ENCODE results near the gene PARS2. TPM values are rescaled to one million over a fixed set of nuclear protein-coding genes. Genes with fewer than 3 reads are reported as not detected.

The PARS2 gene
- total RNA-seq (1 to 10 TPM; 2.4 to 4.3 TPM), polyA plus RNA-seq (1 to 10 TPM; 1.3 to 2.9 TPM)
- long read RNA-seq, donor 1, partial matches to known transcripts: 0 of 3 reads
- long read RNA-seq, donor 1, other reads (novel, unspliced or antisense): 0 of 3 reads
- long read RNA-seq, donor 2, partial matches to known transcripts: 0 of 1 reads
- long read RNA-seq, donor 2, other reads (novel, unspliced or antisense): 0 of 1 reads
- long read RNA-seq, donor 3, partial matches to known transcripts: 0 of 2 reads
- long read RNA-seq, donor 3, other reads (novel, unspliced or antisense): 0 of 2 reads
- long read RNA-seq, donor 4, partial matches to known transcripts: 0 of 2 reads
- long read RNA-seq, donor 4, other reads (novel, unspliced or antisense): 0 of 2 reads
- long read RNA-seq, donor 5: 0 reads

DNA sequence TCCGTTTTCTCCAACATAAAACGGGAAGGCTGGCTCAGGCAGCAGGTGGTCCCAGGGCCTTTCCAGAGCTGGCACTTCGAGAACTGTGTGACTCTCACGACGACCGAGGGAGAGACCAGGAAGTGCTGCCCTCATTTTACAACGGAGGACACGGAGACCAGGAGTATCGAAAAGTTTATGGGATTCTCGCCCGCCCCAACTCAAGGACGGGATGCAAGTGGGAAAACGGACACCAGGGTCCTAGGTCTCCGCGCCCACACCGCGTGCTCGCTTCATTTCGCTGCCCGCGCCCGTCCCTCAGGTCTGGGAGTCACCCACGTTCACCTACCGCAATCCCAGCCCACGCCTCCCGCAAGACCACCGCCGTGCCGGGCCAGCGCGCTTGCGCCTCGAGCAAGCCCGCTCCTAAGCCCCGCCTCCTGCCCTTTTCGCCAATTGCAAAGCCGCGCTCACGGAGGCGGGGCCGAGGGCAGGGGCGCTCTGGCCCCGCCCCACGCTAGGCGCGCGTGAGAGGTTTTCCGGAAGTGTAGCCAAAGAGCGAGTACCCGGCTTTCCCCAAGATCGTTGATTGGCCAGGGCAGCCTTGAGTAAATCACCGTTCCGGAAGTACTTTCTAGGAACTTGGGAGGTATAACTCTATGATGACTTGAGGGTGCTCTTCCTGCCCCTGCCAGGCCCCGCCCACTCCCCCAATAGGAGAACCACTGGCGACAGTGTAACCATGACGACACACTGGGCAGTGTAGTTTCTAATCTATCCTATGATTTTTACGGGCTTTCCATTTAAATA is at the start of gene PARS2:
PARS2 (minus strand) TSS at position 391 of the 789 bp plus-strand sequence. CDS start 5,362 bp downstream, outside the sequence.
- Histone ChIP-seq H3K4me3 (peak within 1 kb of the TSS; percentile 91), H3K9me3 (ENCODE audit: control insufficient read depth in 4 of 4, insufficient read depth in 3 of 4, low read length in 3 of 4) (no peaks in the 10 kb centered on the region), H3K36me3 (ENCODE audit: control insufficient read depth in 4 of 4, insufficient read depth in 4 of 4, low read length in 4 of 4) (no peaks in the 10 kb centered on the region), H3K27ac (ENCODE audit: low read depth in 1 of 2, low read length in 1 of 2) (peak within 1 kb of the TSS; percentile 74 to 85), H3K9ac (ENCODE audit: insufficient read depth in 1 of 2, low read length in 2 of 2) (peak within 1 kb of the TSS; percentile 89 to 91), H3K4me1 (ENCODE audit: control insufficient read depth in 5 of 5, insufficient read depth in 5 of 5, low read length in 5 of 5) (peaks cover 0 to 14% (median 0%) of the 10 kb centered on the region in 5 donors), H3K27me3 (ENCODE audit: control insufficient read depth in 3 of 3, insufficient read depth in 3 of 3, low read length in 2 of 3) (no peaks in the 10 kb centered on the region)
- ATAC-seq (ENCODE audit: insufficient read depth, low FRiP score) (peak; percentile 99), DNase-seq (peak; percentile 98 to 100 (median 100))
- 0 to 1% methylated on average over 56 to 57 of the region's 57 CpGs for WGBS, 2 donors
- TF ChIP-seq, protein P1, sequence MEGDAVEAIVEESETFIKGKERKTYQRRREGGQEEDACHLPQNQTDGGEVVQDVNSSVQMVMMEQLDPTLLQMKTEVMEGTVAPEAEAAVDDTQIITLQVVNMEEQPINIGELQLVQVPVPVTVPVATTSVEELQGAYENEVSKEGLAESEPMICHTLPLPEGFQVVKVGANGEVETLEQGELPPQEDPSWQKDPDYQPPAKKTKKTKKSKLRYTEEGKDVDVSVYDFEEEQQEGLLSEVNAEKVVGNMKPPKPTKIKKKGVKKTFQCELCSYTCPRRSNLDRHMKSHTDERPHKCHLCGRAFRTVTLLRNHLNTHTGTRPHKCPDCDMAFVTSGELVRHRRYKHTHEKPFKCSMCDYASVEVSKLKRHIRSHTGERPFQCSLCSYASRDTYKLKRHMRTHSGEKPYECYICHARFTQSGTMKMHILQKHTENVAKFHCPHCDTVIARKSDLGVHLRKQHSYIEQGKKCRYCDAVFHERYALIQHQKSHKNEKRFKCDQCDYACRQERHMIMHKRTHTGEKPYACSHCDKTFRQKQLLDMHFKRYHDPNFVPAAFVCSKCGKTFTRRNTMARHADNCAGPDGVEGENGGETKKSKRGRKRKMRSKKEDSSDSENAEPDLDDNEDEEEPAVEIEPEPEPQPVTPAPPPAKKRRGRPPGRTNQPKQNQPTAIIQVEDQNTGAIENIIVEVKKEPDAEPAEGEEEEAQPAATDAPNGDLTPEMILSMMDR (IDR thresholded peaks at IDR 0.05; ENCODE audit: control extremely low read depth, extremely low read depth): no peak

DNA sequence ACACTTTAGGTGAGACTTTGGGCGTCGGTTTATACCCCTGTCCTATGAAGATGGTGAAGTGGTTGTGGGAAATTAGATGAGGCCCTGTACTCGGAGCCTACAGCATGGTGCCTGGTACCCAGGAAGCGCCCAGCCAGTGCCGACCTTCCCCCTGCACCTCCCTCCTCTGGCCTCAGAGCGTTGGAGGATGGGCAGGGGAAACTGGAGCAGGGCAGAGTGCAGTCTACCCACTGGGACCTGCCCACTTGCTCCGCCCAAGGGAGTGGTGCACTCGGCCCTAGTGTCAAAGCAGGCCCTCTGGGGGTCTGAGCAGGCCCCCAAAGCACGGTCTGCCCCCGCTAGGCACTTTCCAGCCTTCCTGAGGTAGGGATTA is 49.8 kb upstream of the PARS2 start:
- TF ChIP-seq, protein P1 (IDR thresholded peaks at IDR 0.05; ENCODE audit: control extremely low read depth, extremely low read depth): no peak
- Histone ChIP-seq H3K27me3 (ENCODE audit: control insufficient read depth in 3 of 3, insufficient read depth in 3 of 3, low read length in 2 of 3) (no peaks in the 10 kb centered on the region), H3K36me3 (ENCODE audit: control insufficient read depth in 4 of 4, insufficient read depth in 4 of 4, low read length in 4 of 4) (no peaks in the 10 kb centered on the region), H3K4me3 (no peak overlapping the region), H3K27ac (ENCODE audit: low read depth in 1 of 2, low read length in 1 of 2) (no peak overlapping the region), H3K9me3 (ENCODE audit: control insufficient read depth in 4 of 4, insufficient read depth in 3 of 4, low read length in 3 of 4) (no peaks in the 10 kb centered on the region), H3K9ac (ENCODE audit: insufficient read depth in 1 of 2, low read length in 2 of 2) (no peak overlapping the region), H3K4me1 (ENCODE audit: control insufficient read depth in 5 of 5, insufficient read depth in 5 of 5, low read length in 5 of 5) (peaks cover 0 to 3% (median 0%) of the 10 kb centered on the region in 5 donors)
- 77 to 79% methylated on average over 10 of the region's 10 CpGs for WGBS, 2 donors
- DNase-seq (no peak), ATAC-seq (ENCODE audit: insufficient read depth, low FRiP score) (no peak)

DNA sequence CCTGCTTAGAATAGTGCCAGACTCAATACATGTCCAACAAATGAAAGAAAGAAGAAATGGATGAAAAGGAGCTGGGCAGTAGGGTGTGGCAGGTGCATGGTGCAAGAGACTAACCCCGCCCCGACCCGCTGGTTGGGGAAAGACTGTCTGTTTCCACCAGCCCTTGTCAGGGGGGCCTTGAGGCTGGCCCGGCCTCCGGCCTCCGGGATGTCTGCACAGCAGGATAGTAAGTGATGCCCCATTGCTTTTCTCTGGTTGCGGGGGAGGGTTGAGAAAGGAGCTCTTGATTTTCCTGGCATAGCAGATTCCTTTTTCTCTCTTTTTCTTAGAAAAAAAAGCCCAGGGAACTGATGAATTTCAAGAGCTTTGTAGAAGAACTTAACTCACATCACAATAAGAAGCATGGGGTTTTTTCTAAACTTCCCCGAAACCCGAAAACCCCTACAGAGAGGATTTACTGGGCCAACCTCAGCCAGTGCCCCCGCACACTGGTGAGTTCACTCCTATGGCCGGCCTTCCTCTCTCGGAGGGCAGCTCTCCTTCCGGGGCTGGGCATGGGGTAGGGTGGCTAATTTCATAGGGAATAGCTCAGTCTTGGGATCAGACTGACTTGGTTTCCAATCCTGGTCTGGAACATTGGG is 49.3 kb upstream of the PARS2 start:
- Histone ChIP-seq H3K27me3 (ENCODE audit: control insufficient read depth in 3 of 3, insufficient read depth in 3 of 3, low read length in 2 of 3) (no peaks in the 10 kb centered on the region), H3K9me3 (ENCODE audit: control insufficient read depth in 4 of 4, insufficient read depth in 3 of 4, low read length in 3 of 4) (no peaks in the 10 kb centered on the region), H3K9ac (ENCODE audit: insufficient read depth in 1 of 2, low read length in 2 of 2) (no peak overlapping the region), H3K4me1 (ENCODE audit: control insufficient read depth in 5 of 5, insufficient read depth in 5 of 5, low read length in 5 of 5) (peaks cover 0 to 3% (median 0%) of the 10 kb centered on the region in 5 donors), H3K36me3 (ENCODE audit: control insufficient read depth in 4 of 4, insufficient read depth in 4 of 4, low read length in 4 of 4) (no peaks in the 10 kb centered on the region), H3K4me3 (no peak overlapping the region), H3K27ac (ENCODE audit: low read depth in 1 of 2, low read length in 1 of 2) (no peak overlapping the region)
- TF ChIP-seq, protein P1 (IDR thresholded peaks at IDR 0.05; ENCODE audit: control extremely low read depth, extremely low read depth): no peak
- 72 to 79% methylated on average over 13 of the region's 13 CpGs for WGBS, 2 donors
- DNase-seq: no peak
- ATAC-seq (ENCODE audit: insufficient read depth, low FRiP score): no peak

All from lung (tissue), 16 donors.